Tibial artery (tissue), 4 donors: ENCODE data around the gene CCDC181.

ENCODE experiments used
- DNase-seq, 2 donors: peaks; one replicate each; pipeline ENCODE4 v3.0.0-alpha.2; 2019
- H3K27ac ChIP-seq, 2 donors: fragments of 200-600 bp; sonication (generic) in 1 of 2; 1 replicate in 1 of 2; 2 replicates in 1 of 2; pipeline ENCODE4 v1.5.1; 2018 to 2019; ENCODE audit warnings: mild to moderate bottlenecking in 1 of 2
- H3K27me3 ChIP-seq, 2 donors: fragments of 200-600 bp; sonication (generic) in 1 of 2; one replicate each; pipeline versions ENCODE4 v1.5.1 to v1.6.0; 2016 to 2019
- H3K36me3 ChIP-seq, 3 donors: fragments of 200-600 bp; sonication (generic) in 2 of 3; one replicate each; pipeline ENCODE4 v1.5.1; 2016 to 2019; ENCODE audit warnings: mild to moderate bottlenecking in 2 of 3
- H3K4me1 ChIP-seq, 4 donors: fragments of 200-600 bp; sonication (generic) in 2 of 4; 1 replicate in 3 of 4; 2 replicates in 1 of 4; pipeline ENCODE4 v1.5.1; 2016 to 2019
- H3K4me3 ChIP-seq, 2 donors: fragments of 200-600 bp; sonication (generic) in 1 of 2; 1 replicate in 1 of 2; 2 replicates in 1 of 2; pipeline ENCODE4 v1.5.1; 2018 to 2019; ENCODE audit warnings: mild to moderate bottlenecking in 2 of 2
- H3K9me3 ChIP-seq, 3 donors: fragments of 200-600 bp; sonication (generic) in 1 of 3; one replicate each; pipeline ENCODE4 v1.5.1; 2016 to 2019
- intact Hi-C: fragments of 100-400 bp; cut with DNase I; formaldehyde crosslinking; loops from one replicate; pipeline ENCODE4 v1.15.0; 2023; ENCODE audit warnings: low total_unique reads
- TF ChIP-seq, protein P1 (sequence below), 2 experiments: fragments of 200-600 bp in 1 of 2; fragments of 450-650 bp in 1 of 2; IDR thresholded peaks; one replicate each; pipeline ENCODE4 v1.5.1; 2017 to 2019; ENCODE audit warnings: antibody characterized with exemption in 2 of 2, mild to moderate bottlenecking in 1 of 2, moderate library complexity in 1 of 2

Gene CCDC181

DNA sequence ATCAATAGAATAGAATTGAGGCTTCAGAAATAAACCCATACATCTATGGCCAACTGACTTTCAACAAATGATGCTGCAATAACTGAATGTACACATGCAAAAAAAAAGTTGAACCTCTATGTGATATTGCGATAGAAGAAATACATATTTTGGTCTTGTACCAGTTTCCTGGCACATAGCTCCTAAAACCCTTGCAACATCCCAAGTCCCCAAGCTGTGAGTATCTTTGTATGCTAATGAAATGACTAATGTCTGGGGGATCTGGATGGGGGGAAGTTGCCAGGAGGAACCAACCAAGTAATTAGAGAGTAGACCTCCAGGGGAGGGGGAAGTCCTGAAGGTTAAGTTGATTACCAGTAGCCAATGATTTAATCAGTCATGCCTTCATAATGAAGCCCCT is 34.9 kb downstream of the CCDC181 start:
- intact Hi-C loops = no loop called here
- Histone ChIP-seq H3K27ac (no peak overlapping the region), H3K36me3 (peaks cover 68 to 82% (median 82%) of the 10 kb centered on the region in 3 donors), H3K27me3 (no peaks in the 10 kb centered on the region), H3K4me3 (no peak overlapping the region), H3K9me3 (no peaks in the 10 kb centered on the region), H3K4me1 (no peaks in the 10 kb centered on the region)
- TF ChIP-seq, protein P1, sequence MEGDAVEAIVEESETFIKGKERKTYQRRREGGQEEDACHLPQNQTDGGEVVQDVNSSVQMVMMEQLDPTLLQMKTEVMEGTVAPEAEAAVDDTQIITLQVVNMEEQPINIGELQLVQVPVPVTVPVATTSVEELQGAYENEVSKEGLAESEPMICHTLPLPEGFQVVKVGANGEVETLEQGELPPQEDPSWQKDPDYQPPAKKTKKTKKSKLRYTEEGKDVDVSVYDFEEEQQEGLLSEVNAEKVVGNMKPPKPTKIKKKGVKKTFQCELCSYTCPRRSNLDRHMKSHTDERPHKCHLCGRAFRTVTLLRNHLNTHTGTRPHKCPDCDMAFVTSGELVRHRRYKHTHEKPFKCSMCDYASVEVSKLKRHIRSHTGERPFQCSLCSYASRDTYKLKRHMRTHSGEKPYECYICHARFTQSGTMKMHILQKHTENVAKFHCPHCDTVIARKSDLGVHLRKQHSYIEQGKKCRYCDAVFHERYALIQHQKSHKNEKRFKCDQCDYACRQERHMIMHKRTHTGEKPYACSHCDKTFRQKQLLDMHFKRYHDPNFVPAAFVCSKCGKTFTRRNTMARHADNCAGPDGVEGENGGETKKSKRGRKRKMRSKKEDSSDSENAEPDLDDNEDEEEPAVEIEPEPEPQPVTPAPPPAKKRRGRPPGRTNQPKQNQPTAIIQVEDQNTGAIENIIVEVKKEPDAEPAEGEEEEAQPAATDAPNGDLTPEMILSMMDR (IDR thresholded peaks at IDR 0.05) = no peak
- no peak for DNase-seq

DNA sequence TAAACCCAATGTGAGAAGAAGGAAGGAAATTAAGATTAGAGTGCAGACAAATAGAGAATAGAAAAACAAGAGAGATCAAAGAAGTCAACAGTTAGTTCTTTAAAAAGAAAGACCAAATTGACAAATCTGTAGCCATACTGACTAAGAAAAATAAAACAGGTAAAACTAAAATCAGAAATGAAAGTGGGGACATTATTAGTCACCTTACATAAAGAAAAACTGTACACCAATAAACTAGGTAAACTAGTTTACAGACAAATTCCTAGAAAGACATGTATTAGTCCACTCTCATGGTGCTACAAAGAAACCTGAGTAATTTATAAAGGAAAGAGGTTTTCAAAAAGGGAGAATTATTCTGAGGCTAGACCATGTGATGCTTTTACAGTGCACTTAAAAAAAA is 37.0 kb downstream of the CCDC181 start:
- H3K4me1 ChIP-seq = no peaks in the 10 kb centered on the region
- H3K9me3 ChIP-seq = no peaks in the 10 kb centered on the region
- H3K36me3 ChIP-seq = peaks cover 63 to 89% (median 84%) of the 10 kb centered on the region in 3 donors
- H3K27ac ChIP-seq = no peak overlapping the region
- no peak for DNase-seq
- TF ChIP-seq, protein P1 (IDR thresholded peaks at IDR 0.05) = no peak
- intact Hi-C loops = no loop called here
- H3K27me3 ChIP-seq = no peaks in the 10 kb centered on the region
- no peak overlapping the region for H3K4me3 ChIP-seq

DNA sequence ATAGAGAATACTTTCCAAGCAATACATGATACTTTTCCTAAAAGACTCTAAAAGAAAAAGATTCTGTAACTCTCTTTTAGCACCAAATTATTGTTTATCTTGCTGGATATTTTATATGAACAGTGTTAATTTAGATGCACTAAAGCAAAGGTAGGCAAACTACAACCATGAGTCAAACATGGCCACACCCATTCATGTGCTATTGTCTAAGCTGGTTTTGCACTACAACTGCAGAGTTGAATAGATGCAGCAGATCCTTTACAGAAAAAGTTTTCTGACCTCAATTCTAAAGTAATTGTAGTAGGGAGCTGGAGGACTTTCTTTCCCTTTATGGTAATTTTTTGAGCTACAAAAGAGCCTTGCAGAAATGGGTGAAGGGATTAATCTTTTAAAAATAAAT is 39.9 kb downstream of the CCDC181 start:
- no peak overlapping the region for H3K4me3 ChIP-seq
- no peaks in the 10 kb centered on the region for H3K9me3 ChIP-seq
- H3K36me3 ChIP-seq = peaks cover 66 to 88% (median 80%) of the 10 kb centered on the region in 3 donors
- no peaks in the 10 kb centered on the region for H3K27me3 ChIP-seq
- DNase-seq = no peak
- no peak overlapping the region for H3K27ac ChIP-seq
- intact Hi-C loops = no loop called here
- TF ChIP-seq, protein P1 (IDR thresholded peaks at IDR 0.05) = no peak
- H3K4me1 ChIP-seq = no peaks in the 10 kb centered on the region

DNA sequence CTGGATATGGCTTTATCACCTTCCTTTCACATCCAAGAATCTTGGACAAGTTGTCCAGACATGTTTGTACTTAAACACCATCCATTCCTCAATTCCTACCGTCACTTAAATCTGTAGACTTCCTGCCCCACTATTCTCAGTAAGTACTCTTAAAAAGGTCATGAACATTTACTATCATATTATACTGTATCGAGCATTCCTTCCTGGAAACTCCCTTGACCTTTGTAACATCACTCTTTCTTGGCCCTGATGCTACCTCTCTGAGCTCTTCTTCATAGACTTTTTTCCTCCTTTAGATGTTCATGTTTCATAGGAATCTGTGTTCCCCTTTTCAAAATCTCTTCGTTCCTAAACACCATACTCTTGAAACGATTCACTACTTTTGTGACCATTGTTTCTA is 43.8 kb downstream of the CCDC181 start:
- Histone ChIP-seq H3K36me3 (peaks cover 61 to 81% (median 67%) of the 10 kb centered on the region in 3 donors), H3K4me3 (no peak overlapping the region), H3K4me1 (no peaks in the 10 kb centered on the region), H3K27me3 (no peaks in the 10 kb centered on the region), H3K27ac (no peak overlapping the region), H3K9me3 (no peaks in the 10 kb centered on the region)
- TF ChIP-seq, protein P1 (IDR thresholded peaks at IDR 0.05) = no peak
- no peak for DNase-seq
- intact Hi-C loops = loop anchor here (5.0 kb wide), 1 partner anchor 114 kb away; no protein-coding TSS in a partner anchor

DNA sequence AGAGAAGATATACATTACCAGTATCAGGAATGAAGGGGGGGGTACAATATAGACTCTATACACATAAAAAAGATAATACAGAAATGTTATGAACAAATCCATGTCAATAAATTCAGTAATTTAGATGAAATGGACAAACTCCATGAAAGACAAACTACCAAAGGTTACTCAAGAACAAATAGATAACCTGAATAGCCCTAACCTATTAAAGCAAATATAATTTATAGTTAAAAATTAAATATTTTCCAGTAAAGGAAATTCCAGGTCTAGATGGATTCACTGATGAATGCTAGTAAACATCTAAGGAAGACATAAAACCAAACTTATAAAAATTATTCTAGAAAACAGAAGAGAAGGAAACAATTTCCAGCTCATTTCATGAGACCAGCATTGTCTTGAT is 46.1 kb downstream of the CCDC181 start:
- Histone ChIP-seq H3K4me3 (no peak overlapping the region), H3K36me3 (peaks cover 59 to 82% (median 70%) of the 10 kb centered on the region in 3 donors), H3K9me3 (no peaks in the 10 kb centered on the region), H3K27me3 (no peaks in the 10 kb centered on the region), H3K27ac (no peak overlapping the region), H3K4me1 (no peaks in the 10 kb centered on the region)
- TF ChIP-seq, protein P1 (IDR thresholded peaks at IDR 0.05) = no peak
- intact Hi-C loops = loop anchor here (5.0 kb wide), 1 partner anchor 116 kb away; no protein-coding TSS in a partner anchor
- no peak for DNase-seq

DNA sequence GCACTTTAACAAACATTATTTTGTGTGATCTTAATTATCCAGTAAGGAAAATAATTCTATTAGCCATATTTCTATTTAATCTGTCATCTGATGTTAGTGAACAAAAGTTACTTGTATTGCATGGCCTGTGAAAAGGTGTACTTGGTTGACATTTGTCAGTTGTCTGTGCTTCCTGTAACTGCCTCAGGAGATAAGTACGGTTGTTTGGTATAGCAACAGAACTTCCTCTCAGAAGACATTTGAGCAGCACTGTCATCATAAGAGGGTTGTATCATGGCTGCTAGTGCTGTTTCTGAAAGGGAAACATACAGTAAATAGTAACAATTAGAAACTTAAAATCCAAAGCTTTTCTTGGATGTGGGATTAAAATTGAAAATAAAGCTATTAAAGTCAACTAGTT is 55.9 kb downstream of the CCDC181 start:
- Histone ChIP-seq H3K27ac (no peak overlapping the region), H3K4me1 (peaks cover 0 to 28% (median 17%) of the 10 kb centered on the region in 4 donors), H3K4me3 (no peak overlapping the region), H3K36me3 (peaks cover 19 to 25% (median 25%) of the 10 kb centered on the region in 3 donors), H3K27me3 (no peaks in the 10 kb centered on the region), H3K9me3 (no peaks in the 10 kb centered on the region)
- intact Hi-C loops = no loop called here
- no peak for DNase-seq
- TF ChIP-seq, protein P1 (IDR thresholded peaks at IDR 0.05) = no peak
